HL-60 (cell line): ENCODE results near the gene DPH6.

ENCODE experiments used
- CTCF ChIP-seq: IDR thresholded peaks from one replicate; pipeline ENCODE4 v1.5.1; 2011; ENCODE audit warnings: low read length, control low read depth, inconsistent platforms; ENCODE audit not compliant: insufficient read depth
- GABPA ChIP-seq: IDR thresholded peaks from 2 replicates; pipeline ENCODE4 v1.6.1; 2012; ENCODE audit warnings: low read depth
- POLR2AphosphoS5 ChIP-seq: IDR thresholded peaks from 2 replicates; pipeline ENCODE4 v1.6.1; 2012; ENCODE audit warnings: low read depth
- REST ChIP-seq: IDR thresholded peaks from 2 replicates; pipeline ENCODE4 v1.6.1; 2012; ENCODE audit warnings: low read depth; ENCODE audit not compliant: insufficient replicate concordance
- SPI1 ChIP-seq: IDR thresholded peaks from 2 replicates; pipeline ENCODE4 v1.6.1; 2012; ENCODE audit warnings: low read depth, mild to moderate bottlenecking, borderline replicate concordance

- TF ChIP-seq POLR2AphosphoS5 = no peak
- no peak for TF ChIP-seq CTCF
- no peak for TF ChIP-seq GABPA
- TF ChIP-seq REST = no peak
- no peak for TF ChIP-seq SPI1
These were observed 13.7 kb upstream of the DPH6 start for GRCh38 chr15:35559683-35560082.
